GM11168 (cell line): ENCODE results near the gene CNEP1R1.

Source experiments
- in situ Hi-C: fragments of 300-500 bp; cut with MboI; formaldehyde crosslinking; loops from one replicate; pipeline ENCODE4 v1.12.0; 2022; ENCODE audit warnings: low sequenced_read_pairs; ENCODE audit not compliant: unreplicated experiment

CNEP1R1 gene

DNA sequence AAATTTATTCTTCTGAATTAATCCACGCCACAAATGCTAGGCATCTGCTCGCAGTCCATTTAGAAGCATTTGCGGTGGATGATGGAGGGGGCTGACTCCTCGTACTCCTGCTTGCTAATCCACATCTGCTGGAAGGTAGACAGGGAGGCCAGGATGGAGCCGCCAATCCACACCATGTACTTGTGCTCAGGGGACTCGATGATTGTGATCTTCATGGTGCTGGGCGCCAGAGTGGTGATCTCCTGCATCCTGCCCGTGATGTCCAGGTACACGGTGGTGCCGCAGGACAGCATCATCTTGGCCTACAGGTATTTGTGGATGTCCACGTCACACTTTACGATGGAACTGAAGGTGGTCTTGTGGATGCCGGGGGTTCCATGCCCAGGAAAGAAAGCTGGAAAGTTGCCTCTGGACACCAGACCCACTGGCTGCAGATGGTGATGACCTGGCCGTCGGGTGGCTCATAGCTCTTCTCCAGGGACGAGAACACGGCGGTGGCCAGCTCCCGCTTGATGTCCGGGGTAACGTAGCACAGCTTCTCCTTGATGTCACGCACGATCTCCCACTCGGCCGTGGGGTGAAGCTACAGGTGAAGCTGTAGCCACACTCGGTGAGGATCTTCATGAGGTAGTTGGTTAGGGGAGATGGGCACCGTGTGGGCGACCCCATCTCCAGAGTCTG is 33.2 kb downstream of the CNEP1R1 start:
- in situ Hi-C loops, result no loop called here

DNA sequence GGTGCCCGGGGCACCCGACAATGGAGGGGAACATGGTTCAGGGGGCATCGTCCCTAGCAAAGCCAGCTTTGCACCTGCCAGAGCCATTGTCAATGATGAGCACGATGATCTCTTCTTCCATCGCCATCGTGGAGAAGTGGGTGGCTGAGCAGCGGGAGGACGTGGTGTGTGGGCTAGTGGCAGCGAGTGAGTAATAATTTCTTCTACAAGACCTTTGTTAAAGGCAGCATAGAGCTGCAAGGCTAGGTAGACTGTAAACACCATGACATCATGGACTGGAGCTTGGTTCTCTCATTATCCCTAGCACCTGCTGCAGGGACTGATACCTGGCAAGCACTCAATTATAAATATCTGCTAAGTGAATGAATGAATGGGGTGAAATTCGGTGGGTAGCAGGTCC is 34.1 kb downstream of the CNEP1R1 start:
- in situ Hi-C loops, result no loop called here

DNA sequence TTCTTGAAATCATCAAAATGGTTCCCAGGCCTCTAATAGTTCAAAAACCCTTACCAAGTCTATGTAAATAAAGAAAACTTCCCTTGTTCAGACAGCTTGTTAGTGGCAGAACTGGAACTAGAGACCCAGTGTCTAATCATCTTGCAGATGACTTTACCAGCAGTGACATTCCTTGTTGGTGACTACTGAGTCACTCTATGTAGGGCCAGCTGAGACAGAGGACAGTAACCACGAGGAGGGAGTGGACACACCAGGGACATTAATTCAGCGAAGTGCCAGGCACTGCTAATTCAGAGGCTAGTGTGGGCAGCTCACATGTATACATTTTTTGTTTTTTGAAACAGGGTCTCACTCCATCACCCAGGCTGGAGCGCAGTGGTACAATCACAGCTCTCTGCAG is 34.6 kb downstream of the CNEP1R1 start:
- in situ Hi-C loops, result no loop called here

DNA sequence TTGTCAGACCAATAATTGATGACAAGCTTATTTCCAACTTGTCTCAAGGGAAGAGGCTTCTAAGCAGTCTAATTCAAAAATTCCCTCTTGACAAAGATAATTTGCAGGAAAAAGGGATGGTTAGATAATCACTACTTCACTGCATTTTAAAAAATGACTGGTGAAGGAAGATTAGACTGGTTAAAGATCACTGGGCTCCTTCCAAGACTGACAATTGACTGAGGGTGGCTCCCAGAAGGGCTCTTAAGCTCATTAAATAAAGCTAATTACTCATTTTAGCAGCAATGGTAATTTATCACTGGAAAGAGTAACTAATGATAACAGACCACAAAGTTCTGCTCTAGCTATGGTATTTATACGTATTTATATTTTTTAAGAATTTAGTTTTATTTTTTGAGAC is 36.3 kb downstream of the CNEP1R1 start:
- in situ Hi-C loops, result no loop called here

DNA sequence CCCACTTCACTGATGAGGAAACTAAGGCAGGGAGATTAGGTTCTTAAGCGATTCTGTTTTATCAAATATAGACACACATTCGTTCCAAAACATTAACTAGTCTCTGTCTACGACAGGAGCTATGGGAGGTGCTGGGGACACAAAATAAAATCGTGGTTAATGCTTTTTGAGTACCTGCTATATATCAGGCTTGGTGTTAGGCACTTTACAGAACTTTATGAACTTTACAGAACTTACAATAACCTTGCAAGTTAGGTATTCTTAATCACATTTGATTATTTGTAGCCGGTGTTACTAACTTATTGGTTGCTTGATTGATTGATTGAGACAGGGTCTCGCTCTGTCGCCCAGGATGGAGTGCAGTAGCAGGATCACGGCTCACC is 40.2 kb downstream of the CNEP1R1 start:
- in situ Hi-C loops, result no loop called here

DNA sequence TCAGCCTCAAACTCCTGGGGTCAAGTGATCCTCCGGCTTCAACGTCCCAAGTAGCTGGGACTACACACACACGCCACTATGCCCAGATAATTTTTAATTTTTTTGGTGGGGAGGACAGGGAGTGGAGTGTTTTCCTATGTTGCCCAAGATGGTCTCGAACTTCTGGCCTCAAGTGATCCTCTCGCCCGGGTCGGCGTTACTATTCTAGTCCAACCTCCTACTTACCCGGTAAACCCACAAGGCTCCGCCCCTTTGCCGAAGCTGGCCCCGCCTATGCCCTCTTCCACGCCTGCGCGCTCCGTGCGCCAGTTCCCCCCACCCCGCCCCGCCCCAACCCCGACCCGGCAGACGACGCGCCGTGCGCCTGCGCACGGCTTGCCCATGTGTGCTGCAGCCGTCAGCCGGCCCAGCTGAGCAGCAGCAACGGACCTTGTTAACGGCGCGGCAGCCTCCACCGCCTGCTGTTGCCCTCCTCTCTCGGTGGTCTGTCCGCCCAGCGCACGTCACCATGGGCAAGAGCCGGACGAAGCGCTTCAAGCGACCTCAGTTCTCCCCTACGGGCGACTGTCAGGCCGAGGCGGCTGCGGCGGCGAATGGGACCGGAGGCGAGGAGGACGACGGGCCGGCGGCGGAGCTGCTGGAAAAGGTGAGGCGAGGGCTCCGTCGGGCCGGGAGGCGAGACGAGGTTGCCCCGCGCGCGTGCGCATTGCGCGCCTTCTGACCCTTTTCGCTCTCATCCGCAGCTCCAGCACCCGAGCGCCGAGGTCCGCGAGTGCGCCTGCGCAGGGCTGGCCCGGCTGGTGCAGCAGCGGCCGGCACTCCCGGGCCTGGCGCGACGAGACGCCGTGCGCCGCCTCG is 40.8 kb downstream of the CNEP1R1 start, which contains the start of gene HEATR3:
TSS of gene HEATR3 (plus strand) at position 347 of the 858 bp plus-strand sequence. CDS start at position 509, 162 bp downstream.
- in situ Hi-C loops, result no loop called here

DNA sequence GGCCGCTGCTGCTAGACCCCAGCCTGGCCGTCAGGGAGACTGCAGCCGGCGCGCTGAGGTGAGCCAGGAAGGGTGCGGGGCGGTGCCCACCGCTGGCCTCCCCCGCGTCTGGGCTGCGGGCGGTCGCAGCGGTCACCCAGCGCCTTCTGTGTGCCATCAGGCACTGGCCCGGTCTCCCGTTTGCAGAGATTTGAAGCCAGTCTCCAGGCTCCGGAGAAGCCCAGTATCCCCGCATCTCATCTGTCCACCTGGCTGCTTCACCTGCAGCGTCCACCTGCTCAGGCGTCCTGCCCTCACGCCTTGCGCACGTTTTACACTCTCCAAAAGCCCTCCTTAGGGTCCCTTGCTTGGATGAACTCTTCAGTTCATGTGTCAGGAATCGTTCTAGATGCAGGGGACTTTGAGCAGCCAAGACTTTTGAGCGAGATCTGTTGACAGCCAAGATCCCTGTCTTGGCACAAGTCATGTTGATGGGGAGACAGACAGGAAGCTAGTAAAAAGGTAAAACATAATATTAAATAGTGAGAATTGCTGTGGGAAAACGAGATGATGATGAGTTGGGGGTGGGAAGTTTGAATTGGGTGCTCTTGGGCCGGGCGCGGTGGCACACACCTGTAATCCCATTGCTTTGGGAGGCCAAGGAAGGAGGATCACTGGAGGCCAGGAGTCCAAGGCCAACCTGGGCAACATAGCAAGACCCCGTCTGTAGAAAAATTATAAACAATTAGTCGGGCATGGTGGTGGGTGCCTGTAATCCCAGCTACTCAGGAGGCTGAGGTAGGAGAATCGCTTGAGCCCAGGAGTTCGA is 41.7 kb downstream of the CNEP1R1 start:
- in situ Hi-C loops, result no loop called here

DNA sequence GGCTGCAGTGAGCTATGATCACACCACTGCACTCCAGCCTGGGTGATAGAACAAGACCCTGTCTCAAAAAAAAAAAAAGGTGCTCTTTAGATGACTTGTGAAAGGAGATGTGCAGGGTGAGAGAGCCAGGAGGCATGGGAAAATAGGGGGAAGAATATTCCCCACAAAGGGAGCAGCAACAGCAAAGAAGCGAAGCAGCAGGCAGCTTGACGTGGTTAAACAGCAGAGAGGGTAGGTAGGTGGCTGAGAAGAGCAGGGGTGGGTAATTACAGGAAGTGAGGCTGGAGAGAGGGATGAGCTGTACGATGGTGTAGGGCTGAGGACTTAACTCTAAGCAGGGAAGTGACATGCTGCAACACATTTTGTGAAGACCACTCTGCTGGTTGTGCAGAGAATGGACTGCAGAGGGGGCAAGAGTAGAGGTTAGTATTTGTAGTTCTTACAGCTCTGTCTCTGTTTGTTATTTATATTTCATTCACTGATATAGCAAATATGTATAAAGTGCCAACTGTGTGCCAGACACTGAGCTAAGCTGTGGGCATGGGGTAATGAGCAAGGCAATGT is 42.3 kb downstream of the CNEP1R1 start:
- in situ Hi-C loops, result no loop called here

DNA sequence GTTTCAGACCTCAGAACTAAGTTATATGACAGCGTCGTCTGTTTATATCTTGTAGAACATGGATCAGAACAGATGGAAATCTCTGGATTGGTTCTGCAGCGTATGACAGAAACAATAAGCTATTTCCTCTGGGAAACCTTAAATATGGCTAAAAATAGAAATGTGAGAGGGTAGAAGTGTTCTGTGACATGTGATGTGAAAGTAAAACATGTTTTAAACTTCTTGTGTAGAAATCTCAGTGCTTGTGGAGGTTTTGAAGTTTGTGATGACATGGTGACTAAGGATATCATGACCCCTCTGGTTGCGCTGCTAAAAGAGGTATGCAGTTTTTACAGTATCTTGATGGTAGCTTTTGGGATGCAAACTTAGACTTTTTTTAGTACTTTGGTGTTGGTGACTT is 43.5 kb downstream of the CNEP1R1 start:
- in situ Hi-C loops, result no loop called here

DNA sequence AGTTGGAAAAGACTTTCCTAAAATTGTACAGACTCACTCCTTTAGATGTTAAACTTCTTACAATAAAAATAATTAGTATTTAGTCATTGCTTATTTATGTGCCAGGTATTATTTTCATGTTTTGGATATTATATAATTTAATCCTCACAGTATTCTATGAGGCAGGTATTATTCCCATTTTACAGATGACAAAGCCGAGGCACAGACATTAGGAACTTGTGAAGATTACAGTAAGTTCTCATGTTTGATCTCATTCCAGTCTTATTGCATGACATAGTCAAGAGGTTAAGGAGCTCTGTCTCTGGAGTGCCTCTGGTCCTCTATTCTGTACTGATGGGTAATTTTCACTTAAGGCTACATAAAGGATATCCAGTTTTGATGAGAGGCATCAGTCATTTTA is 44.0 kb downstream of the CNEP1R1 start:
- in situ Hi-C loops, result no loop called here

DNA sequence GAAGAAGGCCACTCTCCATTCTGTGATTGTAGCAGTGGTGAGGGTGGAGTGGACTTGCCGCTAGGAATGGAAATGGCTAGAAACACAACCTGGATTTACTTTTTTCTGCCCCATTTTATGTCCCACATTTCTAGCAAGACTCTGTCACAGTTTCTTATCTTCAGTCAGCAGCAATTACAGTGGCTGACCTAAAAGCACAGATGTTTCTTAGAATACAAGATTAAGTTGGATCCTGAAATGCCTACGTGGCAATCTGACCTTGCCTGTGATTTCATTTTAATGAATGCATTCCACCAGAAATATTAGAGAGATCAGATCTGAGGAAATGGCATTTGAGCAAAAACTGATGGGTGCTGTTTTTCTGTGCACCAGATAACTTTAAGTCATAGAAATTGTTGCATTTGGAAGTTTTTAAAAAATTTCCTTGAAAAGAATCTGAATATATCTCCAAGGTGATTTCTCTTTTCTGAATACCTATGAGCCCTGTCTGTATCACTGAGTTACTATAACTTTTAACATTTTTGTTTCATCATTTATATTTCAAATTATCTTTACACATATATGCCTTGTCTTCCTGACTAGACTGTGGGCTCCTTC is 46.1 kb downstream of the CNEP1R1 start:
- in situ Hi-C loops, result no loop called here

DNA sequence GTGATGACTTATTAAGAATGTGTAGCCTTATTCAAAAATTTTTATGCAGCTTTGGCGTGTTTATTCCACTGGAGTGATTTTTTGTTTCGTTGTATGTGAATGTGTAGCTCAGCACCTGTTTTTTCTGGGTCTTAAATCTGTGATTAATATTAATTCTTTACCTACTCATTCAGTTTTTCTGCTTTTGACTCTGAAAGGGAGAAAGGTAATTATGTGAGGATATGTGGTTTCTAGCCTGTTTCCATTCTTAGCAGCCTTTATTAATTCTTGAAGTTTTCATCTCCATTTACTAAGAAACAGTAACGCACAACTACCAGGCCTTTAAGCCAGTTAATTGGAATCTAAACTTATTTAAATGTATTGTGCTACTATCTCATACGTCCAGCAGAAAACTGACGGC is 47.7 kb downstream of the CNEP1R1 start:
- in situ Hi-C loops, result no loop called here

DNA sequence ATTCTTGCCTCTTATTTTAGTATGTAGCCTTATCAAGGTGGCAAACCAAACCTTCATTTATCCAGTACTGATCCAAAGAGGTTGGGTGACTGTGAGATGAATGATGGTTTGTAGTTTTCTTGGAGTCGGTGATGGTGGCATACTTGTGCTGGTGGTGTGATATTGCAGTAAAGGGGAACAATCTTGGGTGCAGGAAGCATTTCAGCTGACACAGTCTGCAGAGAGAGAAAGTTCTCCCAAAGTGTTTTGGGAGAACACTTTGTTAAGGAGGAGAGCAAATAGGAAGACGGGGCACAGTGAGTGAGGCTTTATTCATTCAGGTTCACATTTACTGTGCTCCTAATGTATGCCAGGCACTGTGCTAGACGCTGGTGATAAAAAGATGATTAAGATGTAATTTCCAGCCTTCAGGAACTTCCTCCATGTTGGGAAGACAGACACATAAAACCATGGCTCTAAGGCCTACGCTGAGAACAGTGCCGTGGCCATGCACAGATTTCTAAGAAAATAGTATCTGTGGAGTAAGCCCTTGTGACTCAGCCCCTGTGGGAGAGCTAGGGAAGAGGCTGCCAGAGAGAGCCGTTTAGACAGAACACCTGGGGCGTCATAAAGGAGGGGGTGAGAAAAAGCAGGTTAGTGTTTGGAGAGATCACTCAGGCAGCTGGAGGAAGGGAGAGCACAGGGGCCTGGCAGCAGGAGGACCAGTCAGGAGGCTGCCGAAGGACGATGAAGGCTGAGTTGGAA is 54.5 kb downstream of the CNEP1R1 start:
- in situ Hi-C loops, result no loop called here

DNA sequence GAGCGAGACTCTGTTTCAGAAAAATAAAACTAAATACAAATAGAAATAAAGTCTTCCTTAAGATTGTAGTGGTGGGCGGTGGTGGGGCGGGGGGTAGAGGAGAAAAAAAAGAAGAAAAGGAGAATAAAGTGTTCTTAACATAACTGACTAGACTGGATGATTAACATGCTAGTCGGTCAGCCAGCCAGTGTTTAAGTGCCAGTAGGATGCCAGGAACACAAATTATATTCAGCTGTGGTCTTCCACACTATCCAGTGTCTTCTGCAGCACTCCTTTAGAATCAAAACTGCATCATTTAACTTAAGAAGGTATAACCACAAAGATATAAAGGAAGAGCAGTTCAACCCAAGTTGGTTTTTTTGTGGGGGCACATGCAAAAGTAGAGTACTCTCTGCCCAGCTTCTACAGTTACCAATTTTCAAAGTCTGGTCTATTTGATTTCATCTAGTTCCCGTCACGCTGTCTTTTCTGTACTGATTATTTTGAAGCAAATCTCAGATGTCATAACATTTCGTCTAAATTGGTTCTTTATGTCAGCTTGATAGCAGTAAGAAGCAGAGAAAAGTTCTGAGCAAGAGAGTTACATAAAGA is 56.5 kb downstream of the CNEP1R1 start:
- in situ Hi-C loops, result no loop called here

DNA sequence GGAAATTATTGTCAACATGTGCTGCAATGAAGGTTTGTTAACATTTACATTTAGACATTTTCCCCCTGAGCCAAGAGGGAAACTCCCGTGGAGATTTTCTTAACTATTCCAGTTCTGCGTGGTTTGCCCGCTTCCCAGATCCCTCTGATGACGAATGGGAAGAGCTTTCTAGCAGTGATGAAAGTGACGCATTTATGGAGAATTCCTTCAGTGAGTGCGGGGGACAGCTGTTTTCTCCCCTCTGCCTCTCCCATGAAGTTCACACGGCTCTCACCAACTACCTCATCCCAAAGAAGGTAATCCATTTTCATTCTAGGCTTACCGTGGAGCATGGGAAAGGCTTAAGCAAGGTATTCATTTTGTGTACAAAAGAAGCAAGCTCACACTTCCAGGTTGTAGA is 59.0 kb downstream of the CNEP1R1 start:
- in situ Hi-C loops, result no loop called here

DNA sequence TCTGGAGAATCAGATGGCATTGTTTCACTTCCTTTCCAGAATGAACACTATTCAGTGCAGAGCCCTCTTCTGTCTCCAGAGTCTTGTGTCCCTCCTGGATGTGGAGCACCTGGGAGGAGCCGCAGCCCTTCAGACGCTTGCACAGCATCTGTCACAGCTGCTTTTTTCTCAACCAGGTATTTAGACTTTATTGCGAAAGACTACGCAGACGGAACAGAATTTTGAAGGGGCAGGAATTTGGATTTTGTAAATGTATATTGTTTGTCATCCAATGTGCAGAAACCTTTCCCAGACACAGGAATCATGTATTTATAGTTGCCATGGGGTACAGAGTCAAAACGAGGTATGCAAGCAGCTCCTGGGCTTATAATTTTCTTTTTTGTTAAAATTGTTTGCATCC is 61.2 kb downstream of the CNEP1R1 start:
- in situ Hi-C loops, result no loop called here
